Mesenchymal stem cell (in vitro differentiated cells and primary cell): Measurements from ENCODE around the gene CIRBP.

Experiments
- DNase-seq: peaks from one replicate; pipeline ENCODE4 v3.0.0-alpha.2; 2013
- H2AFZ ChIP-seq: one replicate; pipeline ENCODE4 v1.6.1; 2013; ENCODE audit warnings: low read depth, mild to moderate bottlenecking, control low read depth, inconsistent platforms, low read length, moderate library complexity
- H2AK5ac ChIP-seq: 2 replicates; pipeline ENCODE4 v1.6.1; 2013; ENCODE audit warnings: low read length, moderate library complexity, mild to moderate bottlenecking, inconsistent platforms; ENCODE audit not compliant: severe bottlenecking
- H2BK120ac ChIP-seq: one replicate; pipeline ENCODE4 v1.6.1; 2013; ENCODE audit warnings: low read depth, mild to moderate bottlenecking, inconsistent platforms, low read length, moderate library complexity
- H2BK12ac ChIP-seq, 2 experiments: one replicate each; pipeline ENCODE4 v1.6.1; 2013; ENCODE audit warnings: inconsistent platforms in 2 of 2, low read length in 2 of 2, mild to moderate bottlenecking in 2 of 2, moderate library complexity in 2 of 2, control low read depth in 1 of 2
- H2BK15ac ChIP-seq: one replicate; pipeline ENCODE4 v1.6.1; 2013; ENCODE audit warnings: mild to moderate bottlenecking, low read depth, inconsistent platforms; ENCODE audit not compliant: poor library complexity, severe bottlenecking
- H2BK5ac ChIP-seq: 2 replicates; pipeline ENCODE4 v1.6.1; 2013; ENCODE audit warnings: low read depth, mild to moderate bottlenecking, low read length, control low read depth, inconsistent platforms; ENCODE audit not compliant: poor library complexity, severe bottlenecking
- H3K14ac ChIP-seq, 2 experiments: one replicate each; pipeline ENCODE4 v1.6.1; 2013; ENCODE audit warnings: inconsistent platforms in 2 of 2, low read length in 2 of 2, control low read depth in 1 of 2, mild to moderate bottlenecking in 1 of 2, moderate library complexity in 1 of 2
- H3K18ac ChIP-seq, 2 experiments: one replicate each; pipeline ENCODE4 v1.6.1; 2013; ENCODE audit warnings: inconsistent platforms in 2 of 2, low read length in 2 of 2, control low read depth in 1 of 2, low read depth in 1 of 2, mild to moderate bottlenecking in 1 of 2
- H3K23ac ChIP-seq, 2 experiments: one replicate each; pipeline ENCODE4 v1.6.1; 2013; ENCODE audit warnings: inconsistent platforms in 2 of 2, low read length in 2 of 2, mild to moderate bottlenecking in 2 of 2, moderate library complexity in 2 of 2, control low read depth in 1 of 2
- H3K27ac ChIP-seq: 2 replicates; pipeline ENCODE4 v1.5.1; 2013; ENCODE audit warnings: mild to moderate bottlenecking, moderate library complexity, low read length, control low read depth, inconsistent platforms; ENCODE audit not compliant: poor library complexity, severe bottlenecking
- H3K27me3 ChIP-seq, 2 experiments: 2 replicates each; pipeline versions ENCODE4 v1.6.1 to v1.7.0; 2013; ENCODE audit warnings: low read length in 2 of 2, mild to moderate bottlenecking in 2 of 2, moderate library complexity in 2 of 2, control low read depth in 1 of 2, inconsistent platforms in 1 of 2; ENCODE audit not compliant: control insufficient read depth in 1 of 2, insufficient read depth in 1 of 2
- H3K36me3 ChIP-seq, 2 experiments: 2 replicates each; pipeline versions ENCODE4 v1.6.1 to v1.7.0; 2013; ENCODE audit warnings: low read length in 2 of 2, control low read depth in 1 of 2, inconsistent platforms in 1 of 2, low read depth in 1 of 2, mild to moderate bottlenecking in 1 of 2; ENCODE audit not compliant: insufficient read depth in 2 of 2, control insufficient read depth in 1 of 2
- H3K4ac ChIP-seq, 2 experiments: one replicate each; pipeline ENCODE4 v1.6.1; 2013; ENCODE audit warnings: inconsistent platforms in 2 of 2, low read length in 2 of 2, mild to moderate bottlenecking in 2 of 2, moderate library complexity in 2 of 2, control low read depth in 1 of 2, low read depth in 1 of 2
- H3K4me1 ChIP-seq: 2 replicates; pipeline ENCODE4 v1.6.1; 2013; ENCODE audit warnings: low read depth, low read length, control low read depth; ENCODE audit not compliant: control insufficient read depth, insufficient read depth
- H3K4me2 ChIP-seq: 2 replicates; pipeline ENCODE4 v1.6.1; 2013; ENCODE audit warnings: low read length, mild to moderate bottlenecking, inconsistent platforms; ENCODE audit not compliant: poor library complexity, severe bottlenecking
- H3K4me3 ChIP-seq, 2 experiments: 2 replicates each; pipeline versions ENCODE4 v1.5.1 to v1.7.0; 2013; ENCODE audit warnings: low read length in 2 of 2, mild to moderate bottlenecking in 2 of 2, control low read depth in 1 of 2, low read depth in 1 of 2; ENCODE audit not compliant: insufficient read depth in 1 of 2
- H3K79me1 ChIP-seq: replicated peaks from 2 replicates; pipeline ENCODE4 v1.6.1; 2013; ENCODE audit warnings: mild to moderate bottlenecking, control low read depth, low read length, inconsistent platforms; ENCODE audit not compliant: poor library complexity, severe bottlenecking
- H3K9ac ChIP-seq: 2 replicates; pipeline ENCODE4 v1.7.0; 2013; ENCODE audit warnings: mild to moderate bottlenecking, low read length, moderate library complexity
- H3K9me3 ChIP-seq: 2 replicates; pipeline ENCODE4 v1.7.0; 2013; ENCODE audit warnings: mild to moderate bottlenecking, low read length; ENCODE audit not compliant: control insufficient read depth
- H4K8ac ChIP-seq: one replicate; pipeline ENCODE4 v1.6.1; 2013; ENCODE audit warnings: inconsistent platforms, mild to moderate bottlenecking, low read length, moderate library complexity
- H4K91ac ChIP-seq: one replicate; pipeline ENCODE4 v1.6.1; 2013; ENCODE audit warnings: mild to moderate bottlenecking, low read length, inconsistent platforms
- WGBS: methylation state at CpG from one replicate; pipeline ENCODE4 v1.1.7; 2013; ENCODE audit warnings: mixed read lengths; 5-methylcytosine and 5-hydroxymethylcytosine counted together

The CIRBP gene

DNA sequence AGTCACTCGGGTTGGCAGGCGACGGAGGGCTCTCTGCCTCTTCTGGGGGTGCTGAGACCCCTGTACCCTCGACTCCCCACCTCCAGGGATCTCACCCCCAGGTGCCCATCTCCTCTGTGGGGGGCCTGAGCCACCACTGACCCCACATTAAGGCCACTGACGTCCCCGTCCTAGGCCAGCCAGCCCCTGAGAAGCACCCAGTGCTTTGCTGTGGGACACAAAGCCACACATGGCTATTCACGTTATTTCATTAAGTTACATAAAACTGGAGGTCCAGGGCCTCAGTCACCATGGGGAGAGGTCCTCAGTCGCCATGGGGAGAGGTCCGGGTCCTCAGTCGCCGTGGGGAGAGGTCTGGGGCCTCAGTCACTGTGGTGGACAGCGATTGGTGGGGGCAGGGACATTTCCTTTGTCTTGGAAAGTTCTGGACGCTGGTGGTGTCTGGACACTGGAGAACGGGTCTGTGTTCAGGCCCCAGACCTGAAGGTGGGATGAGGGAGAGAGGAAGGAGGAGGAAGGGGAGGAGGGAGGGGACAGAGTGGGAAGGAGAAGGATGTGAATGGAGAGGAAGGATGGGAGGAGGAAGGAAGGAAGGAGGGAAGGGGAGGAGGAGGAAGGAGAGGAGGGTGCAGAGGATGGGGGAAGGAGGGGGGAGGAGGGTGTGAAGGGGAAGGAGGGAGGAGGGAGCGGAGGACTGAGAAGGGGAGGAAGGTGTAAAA lies 12.6 kb downstream of the CIRBP start:
- H3K9ac ChIP-seq = no peak overlapping the region
- no peaks in the 10 kb centered on the region for H3K9me3 ChIP-seq
- no peak overlapping the region for H2BK15ac ChIP-seq
- H2AK5ac ChIP-seq = no peak overlapping the region
- H3K23ac ChIP-seq = no peak overlapping the region
- no peak overlapping the region for H3K4ac ChIP-seq
- H2AFZ ChIP-seq = no peak overlapping the region
- no peak for DNase-seq
- H2BK12ac ChIP-seq = no peak overlapping the region
- 75% methylated on average over 15 of the region's 15 CpGs for WGBS
- H3K4me2 ChIP-seq = no peak overlapping the region
- H3K4me3 ChIP-seq = no peak overlapping the region
- no peak overlapping the region for H3K18ac ChIP-seq
- peaks cover 22 to 33% of the 10 kb centered on the region in 2 experiments for H3K27me3 ChIP-seq
- H4K8ac ChIP-seq = no peak overlapping the region
- H2BK120ac ChIP-seq = no peak overlapping the region
- H3K27ac ChIP-seq = no peak overlapping the region
- H3K79me1 ChIP-seq = peaks cover 19% of the 10 kb centered on the region
- H4K91ac ChIP-seq = no peak overlapping the region
- no peak overlapping the region for H3K14ac ChIP-seq
- H2BK5ac ChIP-seq = no peak overlapping the region
- peaks cover 9% of the 10 kb centered on the region for H3K4me1 ChIP-seq
- peaks cover 19 to 42% of the 10 kb centered on the region in 2 experiments for H3K36me3 ChIP-seq

DNA sequence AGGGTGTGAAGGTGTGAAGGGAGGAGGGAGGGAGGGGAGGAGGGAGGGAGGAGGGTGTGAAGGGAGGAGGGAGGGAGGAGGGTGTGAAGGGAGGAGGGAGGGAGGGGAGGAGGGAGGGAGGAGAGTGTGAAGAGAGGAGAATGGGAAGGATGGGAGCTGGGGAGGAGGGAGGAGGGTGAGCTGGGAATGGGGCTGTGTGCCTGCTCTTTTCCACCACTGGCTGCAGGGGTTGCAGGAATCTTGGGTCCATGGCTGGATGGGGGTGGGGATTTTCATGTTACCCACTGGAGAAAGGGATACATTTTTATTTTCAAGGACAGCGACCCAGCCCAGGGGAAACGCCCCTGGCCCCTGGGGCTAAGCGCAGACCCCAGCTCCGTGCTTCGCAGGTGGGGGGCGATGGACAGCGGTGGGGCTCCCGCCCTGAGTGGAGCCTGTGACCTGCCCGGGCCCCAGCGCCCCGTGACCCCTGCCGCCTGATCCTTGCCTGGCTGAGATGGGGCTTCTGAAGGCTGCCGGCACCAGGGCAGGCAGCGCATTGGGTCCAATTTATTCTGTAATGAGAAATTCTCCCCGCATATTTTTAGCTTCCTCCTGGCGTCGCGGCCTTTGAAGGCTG lies 13.6 kb downstream of the CIRBP start:
- peaks cover 9% of the 10 kb centered on the region for H3K4me1 ChIP-seq
- no peak overlapping the region for H3K27ac ChIP-seq
- H2BK5ac ChIP-seq = no peak overlapping the region
- H3K4ac ChIP-seq = no peak overlapping the region
- H3K14ac ChIP-seq = no peak overlapping the region
- no peak overlapping the region for H2BK12ac ChIP-seq
- H3K23ac ChIP-seq = no peak overlapping the region
- no peak overlapping the region for H4K8ac ChIP-seq
- H3K36me3 ChIP-seq = peaks cover 13 to 32% of the 10 kb centered on the region in 2 experiments
- peaks cover 31 to 43% of the 10 kb centered on the region in 2 experiments for H3K27me3 ChIP-seq
- no peak overlapping the region for H3K18ac ChIP-seq
- no peak overlapping the region for H4K91ac ChIP-seq
- no peak overlapping the region for H2AK5ac ChIP-seq
- no peaks in the 10 kb centered on the region for H3K9me3 ChIP-seq
- 91% methylated on average over 18 of the region's 18 CpGs for WGBS
- no peak overlapping the region for H3K4me3 ChIP-seq
- peaks cover 13% of the 10 kb centered on the region for H3K79me1 ChIP-seq
- H2AFZ ChIP-seq = no peak overlapping the region
- no peak overlapping the region for H3K9ac ChIP-seq
- no peak overlapping the region for H3K4me2 ChIP-seq
- no peak overlapping the region for H2BK15ac ChIP-seq
- no peak for DNase-seq
- H2BK120ac ChIP-seq = no peak overlapping the region

DNA sequence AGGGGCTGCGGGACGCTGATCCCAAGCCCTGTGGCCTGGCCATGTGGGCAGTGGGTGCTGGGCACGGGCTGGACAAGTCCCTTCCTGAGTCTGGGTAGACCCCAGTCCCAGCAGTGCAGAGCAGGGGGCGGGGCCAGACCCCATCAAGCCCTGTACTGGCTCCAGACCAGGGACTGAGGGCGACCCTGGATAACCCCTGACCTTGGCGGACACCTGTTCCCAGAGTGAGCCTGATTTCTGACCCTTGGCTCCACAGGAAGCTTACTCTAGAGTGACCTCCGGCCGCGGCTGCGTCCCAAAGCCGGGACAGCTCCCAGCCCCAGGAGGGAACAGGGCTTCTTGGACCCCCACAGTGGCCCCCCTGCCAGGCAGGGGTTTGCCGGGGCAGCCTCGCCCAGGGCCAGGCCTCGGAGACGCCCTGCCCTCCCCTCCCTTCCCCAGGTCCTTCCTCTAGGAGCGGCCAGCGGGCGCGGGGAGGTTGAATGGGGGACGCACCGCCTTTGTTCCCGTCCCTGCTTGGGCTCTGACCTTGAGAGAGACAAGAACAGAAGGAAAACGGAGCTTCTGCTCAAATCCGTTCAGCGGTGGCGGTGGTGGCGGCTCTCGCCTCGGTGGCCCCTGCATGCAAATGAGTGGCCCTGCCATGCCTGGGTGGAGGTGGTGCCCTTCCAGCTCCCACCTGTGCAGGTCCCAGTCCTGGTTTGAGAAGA lies 14.2 kb downstream of the CIRBP start:
- DNase-seq = no peak
- Histone ChIP-seq H2BK120ac (no peak overlapping the region), H2BK15ac (no peak overlapping the region), H3K9ac (no peak overlapping the region), H3K36me3 (peaks cover 9 to 26% of the 10 kb centered on the region in 2 experiments), H4K8ac (no peak overlapping the region), H2BK12ac (no peak overlapping the region), H3K4ac (no peak overlapping the region), H3K4me2 (no peak overlapping the region), H3K27ac (no peak overlapping the region), H3K18ac (no peak overlapping the region), H2AK5ac (no peak overlapping the region), H3K14ac (no peak overlapping the region), H2AFZ (no peak overlapping the region), H3K79me1 (peaks cover 9% of the 10 kb centered on the region), H3K4me1 (peaks cover 12% of the 10 kb centered on the region), H3K9me3 (no peaks in the 10 kb centered on the region), H2BK5ac (no peak overlapping the region), H3K4me3 (no peak overlapping the region), H4K91ac (no peak overlapping the region), H3K23ac (no peak overlapping the region), H3K27me3 (peaks cover 37 to 49% of the 10 kb centered on the region in 2 experiments)
- WGBS = 86% methylated on average over 28 of the region's 29 CpGs

GRCh38 chr19:1283917-1284292 lies 14.8 kb downstream of the CIRBP start:
- Histone ChIP-seq H3K23ac (no peak overlapping the region), H3K4me2 (no peak overlapping the region), H2BK15ac (no peak overlapping the region), H3K36me3 (peaks cover 8 to 21% of the 10 kb centered on the region in 2 experiments), H2BK120ac (no peak overlapping the region), H3K4ac (no peak overlapping the region), H3K9ac (no peak overlapping the region), H3K27ac (no peak overlapping the region), H4K8ac (no peak overlapping the region), H2BK5ac (no peak overlapping the region), H3K4me1 (peaks cover 12% of the 10 kb centered on the region), H2AFZ (no peak overlapping the region), H3K9me3 (no peaks in the 10 kb centered on the region), H3K27me3 (peaks cover 37 to 55% of the 10 kb centered on the region in 2 experiments), H2AK5ac (no peak overlapping the region), H3K4me3 (no peak overlapping the region), H3K18ac (no peak overlapping the region), H3K14ac (no peak overlapping the region), H4K91ac (no peak overlapping the region), H3K79me1 (peaks cover 7% of the 10 kb centered on the region), H2BK12ac (no peak overlapping the region)
- 87% methylated on average over 11 of the region's 12 CpGs for WGBS
- no peak for DNase-seq
